K562 (cell line): Measurements from ENCODE around the gene TAF4. TPM values are rescaled to one million over a fixed set of nuclear protein-coding genes. Genes with fewer than 3 reads are reported as not detected.

Source experiments
- ATAC-seq: fragments of 200-7000 bp; cut with Tn5 transposase; 3 replicates; pipeline ENCODE4 v1.9.1; 2020; ENCODE audit warnings: moderate library complexity
- BruUV-seq: library from RNA; stranded (reverse); fragments of 400-500 nt; replicated peaks from 2 replicates; lab custom pipeline; 2021; lab: Mats Ljungman, UMichigan
- CTCF ChIA-PET: fragments of 300-600 bp; formaldehyde crosslinking; extraction: SDS; loops from one replicate; lab custom pipeline; 2021; ENCODE audit warnings: low intra/inter-chr PET ratio; lab: Yijun Ruan, JAX
- POLR2A ChIA-PET: fragments of 300-600, 350-650 bp; sonication (Branson Sonifier 250); formaldehyde crosslinking; extraction: SDS; loops from one replicate; lab custom pipeline; 2021; ENCODE audit warnings: antibody characterized with exemption, inconsistent platforms; lab: Yijun Ruan, JAX
- DNase-seq, 4 experiments: peaks; one replicate each; pipeline versions ENCODE4 v3.0.0 to v3.0.0-alpha.2; 2011 to 2018; ENCODE audit warnings: low spot score in 3 of 4, mixed read lengths in 3 of 4; ENCODE audit errors: extremely low read depth in 1 of 4
- FAIRE-seq: peaks from 2 replicates; lab custom pipeline; 2011; peaks lifted over from hg19 to GRCh38; lab: Jason Lieb, UNC
- H2AFZ ChIP-seq: 2 replicates; pipeline ENCODE4 v1.6.0; 2011; ENCODE audit warnings: low read depth, low read length, control low read depth, inconsistent platforms
- H3K27ac ChIP-seq: fragments of 200-600 bp; 3 replicates; pipeline ENCODE4 v1.8.0; 2011; ENCODE audit warnings: low read depth, mild to moderate bottlenecking, control low read depth, inconsistent platforms, low read length, moderate library complexity, mixed read lengths; ENCODE audit errors: extremely low read depth
- H3K27me3 ChIP-seq, 2 experiments: fragments of 300-600 bp in 1 of 2; 2 replicates in 1 of 2; 3 replicates in 1 of 2; pipeline versions ENCODE4 v1.6.0 to v1.8.0; 2011; ENCODE audit warnings: inconsistent platforms in 2 of 2, low read length in 2 of 2, mild to moderate bottlenecking in 1 of 2, mixed read lengths in 1 of 2, moderate library complexity in 1 of 2; ENCODE audit not compliant: control insufficient read depth in 2 of 2, insufficient read depth in 2 of 2
- H3K36me3 ChIP-seq: fragments of 300-600 bp; 3 replicates; pipeline ENCODE4 v1.8.0; 2011; ENCODE audit warnings: mild to moderate bottlenecking, low read length, inconsistent platforms; ENCODE audit not compliant: control insufficient read depth, insufficient read depth
- H3K4me1 ChIP-seq, 2 experiments: fragments of 200-600 bp in 1 of 2; replicated peaks in 1 of 2; 2 replicates in 1 of 2; 3 replicates in 1 of 2; pipeline versions ENCODE4 v1.5.1 to v1.8.0; 2011; ENCODE audit warnings: inconsistent platforms in 2 of 2, low read length in 2 of 2, mild to moderate bottlenecking in 1 of 2, mixed read lengths in 1 of 2, moderate library complexity in 1 of 2; ENCODE audit not compliant: control insufficient read depth in 2 of 2, insufficient read depth in 2 of 2
- H3K4me2 ChIP-seq: 2 replicates; pipeline ENCODE4 v1.6.1; 2011; ENCODE audit warnings: low read length, control low read depth, inconsistent platforms, mixed read lengths; ENCODE audit not compliant: insufficient read depth
- H3K4me3 ChIP-seq: fragments of 200-600 bp; sonication (generic), shearing (Covaris generic); 2 replicates; pipeline ENCODE4 v1.5.1; 2016; ENCODE audit warnings: control low read depth, inconsistent platforms
- H3K79me2 ChIP-seq: fragments of 200-600 bp; 3 replicates; pipeline ENCODE4 v1.8.0; 2011; ENCODE audit warnings: low read length, inconsistent platforms; ENCODE audit not compliant: control insufficient read depth, insufficient read depth
- H3K9ac ChIP-seq, 2 experiments: 2 replicates each; pipeline versions ENCODE4 v1.6.0 to v1.6.1; 2011; ENCODE audit warnings: low read depth in 2 of 2, low read length in 2 of 2, control low read depth in 1 of 2, inconsistent platforms in 1 of 2, mild to moderate bottlenecking in 1 of 2, mixed read lengths in 1 of 2; ENCODE audit not compliant: insufficient read depth in 1 of 2
- H3K9me1 ChIP-seq: one replicate; pipeline ENCODE4 v1.6.0; 2011; ENCODE audit warnings: inconsistent platforms, mild to moderate bottlenecking, low read length, moderate library complexity; ENCODE audit not compliant: control insufficient read depth, insufficient read depth
- H3K9me3 ChIP-seq: replicated peaks from 2 replicates; pipeline ENCODE4 v1.5.1; 2011; ENCODE audit warnings: low read depth, low read length, inconsistent platforms; ENCODE audit not compliant: control insufficient read depth, insufficient read depth
- H4K20me1 ChIP-seq: replicated peaks from 2 replicates; pipeline ENCODE4 v1.6.1; 2011; ENCODE audit warnings: low read length, inconsistent platforms, mixed read lengths; ENCODE audit not compliant: control insufficient read depth, insufficient read depth
- BRCA1 ChIP-seq, 2 experiments: fragments of 450-650 bp in 1 of 2; sonication (generic) in 1 of 2; formaldehyde crosslinking in 1 of 2; IDR thresholded peaks; 2 replicates each; pipeline versions ENCODE4 v1.5.0 to v1.6.1; 2017 to 2020; ENCODE audit warnings: mild to moderate bottlenecking in 1 of 2, missing genetic modification reagents in 1 of 2
- E2F3 ChIP-seq: fragments of 250-450 bp; sonication (Bioruptor Pico); IDR thresholded peaks from 2 replicates; pipeline ENCODE4 v1.4.0; 2020; ENCODE audit warnings: mild to moderate bottlenecking
- EZH2 ChIP-seq: IDR thresholded peaks from 2 replicates; pipeline ENCODE4 v1.6.1; 2012; ENCODE audit warnings: low read depth, mild to moderate bottlenecking, inconsistent platforms, low read length, borderline replicate concordance
- FUS ChIP-seq: fragments of 200-400 bp; formaldehyde crosslinking; optimal IDR thresholded peaks from 2 replicates; pipeline ENCODE3; 2017; ENCODE audit warnings: low read depth, low read length
- HMG20B ChIP-seq: fragments of 250-450 bp; sonication (Bioruptor Pico); IDR thresholded peaks from 2 replicates; pipeline ENCODE4 v1.5.0; 2021; ENCODE audit warnings: mild to moderate bottlenecking
- MCM7 ChIP-seq, 2 experiments: fragments of 450-650 bp; IDR thresholded peaks; 2 replicates each; pipeline ENCODE4 v1.6.1; 2016 to 2018
- NEUROD1 ChIP-seq: fragments of 150-350 bp; IDR thresholded peaks from 2 replicates; pipeline ENCODE4 v1.6.1; 2014; ENCODE audit warnings: borderline replicate concordance, low read length, low read depth; ENCODE audit not compliant: partially characterized antibody
- PHF8 ChIP-seq: fragments of 200-600 bp; sonication (generic); IDR thresholded peaks from 2 replicates; pipeline ENCODE4 v1.6.1; 2012; ENCODE audit warnings: mixed run types, mild to moderate bottlenecking, inconsistent platforms, low read length, moderate library complexity, borderline replicate concordance
- SOX6 ChIP-seq: fragments of 450-650 bp; IDR thresholded peaks from 2 replicates; pipeline ENCODE4 v1.6.1; 2014; ENCODE audit warnings: mild to moderate bottlenecking
- ZEB2 ChIP-seq: fragments of 450-650 bp; IDR thresholded peaks from 2 replicates; pipeline ENCODE4 v1.6.1; 2016
- ZFX ChIP-seq: sonication (generic); formaldehyde crosslinking; IDR thresholded peaks from 2 replicates; pipeline ENCODE4 v1.8.0; 2022; ENCODE audit warnings: mild to moderate bottlenecking, missing genetic modification reagents, moderate library complexity
- WGBS: fragments of 100-300 bp; shearing (Covaris generic); methylation state at CpG from one replicate; pipeline ENCODE4 v1.1.6; 2016; ENCODE audit warnings: low coverage, mixed read lengths; ENCODE audit not compliant: insufficient coverage; ENCODE audit errors: missing lambda C conversion rate; 5-methylcytosine and 5-hydroxymethylcytosine counted together
- in situ Hi-C: fragments of 300-500 bp; cut with MboI; formaldehyde crosslinking; loops from 4 replicates; pipeline ENCODE4 v1.15.0; 2018; ENCODE audit warnings: inconsistent platforms, mixed read lengths
- intact Hi-C: fragments of 100-400 bp; cut with micrococcal nuclease; formaldehyde crosslinking; loops from 2 replicates; pipeline ENCODE4 v1.14.2; 2022
- polyA plus RNA-seq, 8 experiments: library from polyadenylated mRNA; depleted of rRNA in 4 of 8; stranded (reverse) in 5 of 8; unstranded in 3 of 8; fragments of >200 nt; fragmentation: Nextera tagmentation in 2 of 8; fragmentation: Illumina TruSeq in 1 of 8; extraction: Ambion mirVana in 2 of 8; extraction: Trizol in 1 of 8; gene quantifications; 2 replicates each; pipeline versions ENCODE4 v1.2.1 to v1.2.3, GENCODE V29; 2011 to 2014; ENCODE audit warnings: inconsistent platforms in 1 of 8, missing spikeins in 1 of 8
- total RNA-seq, 7 experiments: library from RNA; depleted of rRNA in 6 of 7; stranded (reverse); fragments of >200 nt in 6 of 7; fragmentation: Illumina TruSeq in 2 of 7; extraction: Trizol in 2 of 7; gene quantifications; 2 replicates each; pipeline versions ENCODE4 v1.2.1 to v1.2.3, GENCODE V29; 2011 to 2021; ENCODE audit warnings: low replicate concordance in 1 of 7
- TF ChIP-seq, protein P1 (sequence below): fragments of 250-450 bp; sonication (Bioruptor Pico); IDR thresholded peaks from 2 replicates; pipeline ENCODE4 v1.8.0; 2022; ENCODE audit warnings: moderate library complexity, mild to moderate bottlenecking, inconsistent platforms
- TF ChIP-seq, protein P2 (sequence below): fragments of 450-650 bp; IDR thresholded peaks from 2 replicates; pipeline ENCODE4 v1.6.1; 2016; ENCODE audit warnings: mild to moderate bottlenecking
- TF ChIP-seq, protein P3 (sequence below): sonication (generic); formaldehyde crosslinking; IDR thresholded peaks from 2 replicates; pipeline ENCODE4 v1.8.0; 2022; ENCODE audit warnings: missing genetic modification reagents, mild to moderate bottlenecking, moderate library complexity, borderline replicate concordance

Gene TAF4
- total and polyA plus RNA-seq, 9 of the 15 experiments (the other 6 are each of a cell fraction or from before 2014, with no cell fraction given), result 0.44 to 28.3 (median 5.6) TPM

DNA sequence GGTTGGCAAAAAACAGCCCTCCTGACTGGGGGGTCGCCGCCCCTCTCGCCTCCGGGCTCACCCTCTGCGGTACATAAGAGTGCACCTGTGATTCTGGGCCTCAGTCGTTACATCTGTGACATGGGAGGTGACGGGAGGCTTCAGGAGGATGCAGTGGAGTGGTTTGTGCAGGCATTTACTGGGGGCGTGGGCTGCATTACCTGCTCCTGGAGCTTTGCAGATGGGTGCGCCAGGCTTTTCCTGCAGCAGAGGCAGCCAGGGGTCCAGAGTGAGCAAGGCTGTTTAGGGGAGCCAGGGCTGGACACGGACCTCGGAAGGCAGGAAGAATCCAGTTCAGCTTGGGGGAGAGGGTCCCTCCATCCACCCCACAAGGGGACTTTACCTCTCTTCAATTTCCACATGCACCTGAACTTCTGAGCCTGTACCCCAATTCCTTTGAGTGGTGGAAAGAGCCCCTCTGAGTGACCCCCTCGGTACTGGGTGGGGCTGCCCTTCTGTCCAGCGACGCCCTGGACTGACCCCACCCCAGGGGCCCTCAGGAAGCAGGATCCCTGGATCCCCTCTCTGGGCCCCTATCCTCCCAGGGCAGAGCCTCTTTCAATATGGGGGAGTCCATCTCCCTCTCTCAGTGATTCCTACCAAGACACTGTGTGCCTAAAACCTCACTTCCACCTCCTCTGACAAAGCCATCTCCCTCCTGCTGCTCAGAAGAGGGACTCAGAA is 134.0 kb downstream of the TAF4 start (continued):
- TF ChIP-seq MCM7 (IDR thresholded peaks at IDR 0.05) (no peak), FUS (no peak), HMG20B (CRISPR knock-in tag) (no peak)

DNA sequence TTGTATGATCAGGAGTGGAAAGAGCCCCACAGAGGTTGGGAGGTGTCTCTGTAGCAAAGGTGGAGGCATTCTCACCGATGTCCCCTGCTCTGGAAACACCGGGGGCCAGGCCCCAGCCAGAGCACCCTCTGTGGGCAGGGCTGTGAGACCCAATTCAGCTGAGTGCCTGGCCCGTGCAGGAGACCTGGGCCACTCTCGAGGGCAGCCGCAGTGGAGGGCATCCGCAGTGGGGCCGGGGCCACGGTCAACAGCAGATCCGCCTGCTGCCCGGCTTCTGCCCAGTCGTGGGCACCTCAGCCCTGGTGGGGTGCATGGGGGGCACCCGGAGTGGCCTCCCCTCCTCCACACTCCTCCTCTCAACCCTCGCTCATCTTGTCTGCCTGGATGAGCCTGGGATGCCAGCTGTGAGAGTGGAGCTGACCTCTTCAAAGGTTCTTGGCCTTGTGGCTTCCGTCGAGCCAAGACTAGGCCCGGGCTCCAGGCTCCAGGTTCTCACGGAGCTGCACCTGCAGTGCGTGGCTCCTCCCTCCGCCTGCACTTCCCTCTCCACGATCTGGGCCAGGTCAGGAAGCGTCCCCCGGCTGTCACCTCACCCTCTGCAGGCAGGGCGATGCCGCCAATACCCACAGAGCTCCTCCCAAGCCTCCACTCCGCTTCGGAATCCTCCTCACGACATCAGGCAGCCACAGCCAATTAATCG is 134.8 kb downstream of the TAF4 start:
- WGBS, result 6% methylated on average over 24 of the region's 28 CpGs
- H3K79me2 ChIP-seq, result no peaks in the 10 kb centered on the region
- no TSS peak for BruUV-seq
- H4K20me1 ChIP-seq, result no peaks in the 10 kb centered on the region; the same call in none of the 2 replicates
- H3K27ac ChIP-seq, result no peak overlapping the region
- no peak overlapping the region for H2AFZ ChIP-seq
- no peaks in the 10 kb centered on the region; the same call in 1 of the 2 replicates for H3K9me3 ChIP-seq
- FAIRE-seq (no peak), ATAC-seq (no peak), DNase-seq (no peak)
- H3K36me3 ChIP-seq, result no peaks in the 10 kb centered on the region
- H3K4me3 ChIP-seq, result no peak overlapping the region
- POLR2A ChIA-PET, result no interaction called here
- no peaks in the 10 kb centered on the region for H3K9me1 ChIP-seq
- H3K27me3 ChIP-seq, result peaks cover 14 to 66% of the 10 kb centered on the region in 2 experiments
- in situ Hi-C loops, result no loop called here
- intact Hi-C loops, result no loop called here
- H3K9ac ChIP-seq, result no peak overlapping the region
- H3K4me2 ChIP-seq, result no peak overlapping the region
- CTCF ChIA-PET, result no interaction called here
- H3K4me1 ChIP-seq, result peaks cover 0 to 22% of the 10 kb centered on the region in 2 experiments; a peak in 2 of 5 replicates
- TF ChIP-seq EZH2 (no peak), ZEB2 (no peak), MCM7 (IDR thresholded peaks at IDR 0.05) (no peak), NEUROD1 (no peak), PHF8 (no peak), E2F3 (no peak), SOX6 (no peak), ZFX (CRISPR knock-in tag) (no peak), BRCA1 (IDR thresholded peaks at IDR 0.05) (no peak), BRCA1 (CRISPR knock-in tag; IDR thresholded peaks at IDR 0.05) (no peak)
- TF ChIP-seq, protein P1, sequence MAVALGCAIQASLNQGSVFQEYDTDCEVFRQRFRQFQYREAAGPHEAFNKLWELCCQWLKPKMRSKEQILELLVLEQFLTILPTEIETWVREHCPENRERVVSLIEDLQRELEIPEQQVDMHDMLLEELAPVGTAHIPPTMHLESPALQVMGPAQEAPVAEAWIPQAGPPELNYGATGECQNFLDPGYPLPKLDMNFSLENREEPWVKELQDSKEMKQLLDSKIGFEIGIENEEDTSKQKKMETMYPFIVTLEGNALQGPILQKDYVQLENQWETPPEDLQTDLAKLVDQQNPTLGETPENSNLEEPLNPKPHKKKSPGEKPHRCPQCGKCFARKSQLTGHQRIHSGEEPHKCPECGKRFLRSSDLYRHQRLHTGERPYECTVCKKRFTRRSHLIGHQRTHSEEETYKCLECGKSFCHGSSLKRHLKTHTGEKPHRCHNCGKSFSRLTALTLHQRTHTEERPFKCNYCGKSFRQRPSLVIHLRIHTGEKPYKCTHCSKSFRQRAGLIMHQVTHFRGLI (CRISPR knock-in tag), result no peak
- TF ChIP-seq, protein P2, sequence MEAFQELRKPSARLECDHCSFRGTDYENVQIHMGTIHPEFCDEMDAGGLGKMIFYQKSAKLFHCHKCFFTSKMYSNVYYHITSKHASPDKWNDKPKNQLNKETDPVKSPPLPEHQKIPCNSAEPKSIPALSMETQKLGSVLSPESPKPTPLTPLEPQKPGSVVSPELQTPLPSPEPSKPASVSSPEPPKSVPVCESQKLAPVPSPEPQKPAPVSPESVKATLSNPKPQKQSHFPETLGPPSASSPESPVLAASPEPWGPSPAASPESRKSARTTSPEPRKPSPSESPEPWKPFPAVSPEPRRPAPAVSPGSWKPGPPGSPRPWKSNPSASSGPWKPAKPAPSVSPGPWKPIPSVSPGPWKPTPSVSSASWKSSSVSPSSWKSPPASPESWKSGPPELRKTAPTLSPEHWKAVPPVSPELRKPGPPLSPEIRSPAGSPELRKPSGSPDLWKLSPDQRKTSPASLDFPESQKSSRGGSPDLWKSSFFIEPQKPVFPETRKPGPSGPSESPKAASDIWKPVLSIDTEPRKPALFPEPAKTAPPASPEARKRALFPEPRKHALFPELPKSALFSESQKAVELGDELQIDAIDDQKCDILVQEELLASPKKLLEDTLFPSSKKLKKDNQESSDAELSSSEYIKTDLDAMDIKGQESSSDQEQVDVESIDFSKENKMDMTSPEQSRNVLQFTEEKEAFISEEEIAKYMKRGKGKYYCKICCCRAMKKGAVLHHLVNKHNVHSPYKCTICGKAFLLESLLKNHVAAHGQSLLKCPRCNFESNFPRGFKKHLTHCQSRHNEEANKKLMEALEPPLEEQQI, result no peak
- TF ChIP-seq, protein P3, sequence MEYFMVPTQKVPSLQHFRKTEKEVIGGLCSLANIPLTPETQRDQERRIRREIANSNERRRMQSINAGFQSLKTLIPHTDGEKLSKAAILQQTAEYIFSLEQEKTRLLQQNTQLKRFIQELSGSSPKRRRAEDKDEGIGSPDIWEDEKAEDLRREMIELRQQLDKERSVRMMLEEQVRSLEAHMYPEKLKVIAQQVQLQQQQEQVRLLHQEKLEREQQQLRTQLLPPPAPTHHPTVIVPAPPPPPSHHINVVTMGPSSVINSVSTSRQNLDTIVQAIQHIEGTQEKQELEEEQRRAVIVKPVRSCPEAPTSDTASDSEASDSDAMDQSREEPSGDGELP, result no peak
